GM23338 (cell line): ENCODE results near the gene TSPAN5. TPM values are rescaled to one million over a fixed set of nuclear protein-coding genes. Genes with fewer than 3 reads are reported as not detected.

Experiments used
- ATAC-seq: fragments of 200-7000 bp; cut with Tn5 transposase; 3 replicates; pipeline ENCODE4 v1.9.1; 2020
- DNase-seq: peaks from one replicate; pipeline ENCODE4 v3.0.0-alpha.2; 2015; ENCODE audit warnings: low spot score
- H2AFZ ChIP-seq: fragments of 200-600 bp; sonication (generic); 2 replicates; pipeline ENCODE4 v1.8.0; 2016; ENCODE audit warnings: antibody characterized with exemption, mild to moderate bottlenecking, moderate library complexity
- H3F3A ChIP-seq: fragments of 200-600 bp; sonication (generic); replicated peaks from 2 replicates; pipeline ENCODE4 v1.8.0; 2017; ENCODE audit warnings: antibody characterized with exemption, mixed run types, low read depth
- H3K27ac ChIP-seq: fragments of 200-600 bp; sonication (generic); 2 replicates; pipeline ENCODE4 v1.6.1; 2016; ENCODE audit warnings: low read depth
- H3K27me3 ChIP-seq: fragments of 200-600 bp; sonication (generic); 2 replicates; pipeline ENCODE4 v1.8.0; 2016; ENCODE audit warnings: mild to moderate bottlenecking, mixed run types, moderate library complexity; ENCODE audit not compliant: insufficient read depth
- H3K36me3 ChIP-seq: fragments of 200-600 bp; sonication (generic); 2 replicates; pipeline ENCODE4 v1.8.0; 2016; ENCODE audit warnings: mild to moderate bottlenecking; ENCODE audit not compliant: insufficient read depth
- H3K4me1 ChIP-seq: fragments of 200-600 bp; sonication (generic); 2 replicates; pipeline ENCODE4 v1.8.0; 2016; ENCODE audit warnings: mild to moderate bottlenecking, moderate library complexity; ENCODE audit not compliant: insufficient read depth
- H3K4me2 ChIP-seq: fragments of 200-600 bp; sonication (generic); 2 replicates; pipeline ENCODE4 v1.7.1; 2017; ENCODE audit warnings: mixed run types
- H3K4me3 ChIP-seq: fragments of 200-600 bp; sonication (generic); 2 replicates; pipeline ENCODE4 v1.6.1; 2016; ENCODE audit warnings: mixed run types
- H3K79me2 ChIP-seq: fragments of 200-600 bp; sonication (generic); replicated peaks from 2 replicates; pipeline ENCODE4 v1.8.0; 2017; ENCODE audit warnings: mild to moderate bottlenecking; ENCODE audit not compliant: insufficient read depth
- H3K9me2 ChIP-seq: fragments of 200-600 bp; sonication (generic); 2 replicates; pipeline ENCODE4 v1.8.0; 2017; ENCODE audit not compliant: insufficient read depth
- H4K20me1 ChIP-seq: fragments of 200-600 bp; sonication (generic); replicated peaks from 2 replicates; pipeline ENCODE4 v1.8.0; 2017; ENCODE audit warnings: mild to moderate bottlenecking; ENCODE audit not compliant: insufficient read depth
- H3K27ac Mint-ChIP-seq: 2 replicates; pipeline ENCODE4 v1.8.0; 2020; ENCODE audit warnings: inconsistent platforms, mild to moderate bottlenecking, moderate library complexity, mixed read lengths
- H3K27me3 Mint-ChIP-seq: 3 replicates; pipeline ENCODE4 v1.8.0; 2022; ENCODE audit warnings: low read depth, mild to moderate bottlenecking, moderate library complexity, mixed read lengths, inconsistent platforms; ENCODE audit not compliant: insufficient read depth, poor library complexity
- H3K36me3 Mint-ChIP-seq: 3 replicates; pipeline ENCODE4 v1.8.0; 2021; ENCODE audit warnings: low read depth, mild to moderate bottlenecking, inconsistent platforms, moderate library complexity, mixed read lengths
- H3K4me1 Mint-ChIP-seq: 3 replicates; pipeline ENCODE4 v1.8.0; 2020; ENCODE audit warnings: mild to moderate bottlenecking, inconsistent platforms, mixed read lengths
- H3K4me3 Mint-ChIP-seq: 3 replicates; pipeline ENCODE4 v1.8.0; 2021; ENCODE audit warnings: moderate library complexity, mild to moderate bottlenecking, inconsistent platforms, mixed read lengths
- H3K9me3 Mint-ChIP-seq: 3 replicates; pipeline ENCODE4 v1.8.0; 2020; ENCODE audit warnings: moderate library complexity, mild to moderate bottlenecking, inconsistent platforms, mixed read lengths
- CREB1 ChIP-seq: fragments of 250-450 bp; sonication (Bioruptor Pico); IDR thresholded peaks from 2 replicates; pipeline ENCODE4 v1.5.0; 2020; ENCODE audit warnings: low read depth, mild to moderate bottlenecking, moderate library complexity
- CTCF ChIP-seq, 2 experiments: fragments of 200-600 bp in 1 of 2; sonication (generic) in 1 of 2; conservative IDR thresholded peaks; 2 replicates each; pipeline versions ENCODE4 v1.5.1 to v1.6.1; 2016 to 2017; ENCODE audit warnings: antibody characterized with exemption in 2 of 2, low read depth in 2 of 2, mild to moderate bottlenecking in 2 of 2, moderate library complexity in 1 of 2
- EZH2 ChIP-seq: fragments of 200-600 bp; sonication (generic); IDR thresholded peaks from one replicate; pipeline ENCODE4 v1.8.0; 2017; ENCODE audit warnings: antibody characterized with exemption, mild to moderate bottlenecking, low read depth; ENCODE audit not compliant: unreplicated experiment
- JUNB ChIP-seq: IDR thresholded peaks from one replicate; pipeline ENCODE4 v1.6.1; 2016; ENCODE audit warnings: antibody characterized with exemption; ENCODE audit not compliant: unreplicated experiment
- ZNF331 ChIP-seq: fragments of 250-450 bp; sonication (Bioruptor Pico); IDR thresholded peaks from 2 replicates; pipeline ENCODE4 v1.5.0; 2020; ENCODE audit warnings: low read depth, mild to moderate bottlenecking, moderate library complexity
- polyA plus RNA-seq: library from polyadenylated mRNA; unstranded; fragments of >200 nt; fragmentation: Nextera tagmentation; extraction: Ambion mirVana; gene quantifications from 2 replicates; pipeline ENCODE4 v1.2.1, GENCODE V29; 2016
- total RNA-seq: library from RNA; depleted of rRNA; stranded (reverse); fragments of >200 nt; shearing (Covaris generic); gene quantifications from 2 replicates; pipeline ENCODE4 v1.2.3, GENCODE V29; 2014
- TF ChIP-seq, protein P1 (sequence below): fragments of 250-450 bp; sonication (Bioruptor Pico); IDR thresholded peaks from 2 replicates; pipeline ENCODE4 v1.5.0; 2020; ENCODE audit warnings: mild to moderate bottlenecking, moderate library complexity

TSPAN5 gene
- total and polyA plus RNA-seq, 2 experiments from 2014 or later = 18.6 to 21.5 TPM

DNA sequence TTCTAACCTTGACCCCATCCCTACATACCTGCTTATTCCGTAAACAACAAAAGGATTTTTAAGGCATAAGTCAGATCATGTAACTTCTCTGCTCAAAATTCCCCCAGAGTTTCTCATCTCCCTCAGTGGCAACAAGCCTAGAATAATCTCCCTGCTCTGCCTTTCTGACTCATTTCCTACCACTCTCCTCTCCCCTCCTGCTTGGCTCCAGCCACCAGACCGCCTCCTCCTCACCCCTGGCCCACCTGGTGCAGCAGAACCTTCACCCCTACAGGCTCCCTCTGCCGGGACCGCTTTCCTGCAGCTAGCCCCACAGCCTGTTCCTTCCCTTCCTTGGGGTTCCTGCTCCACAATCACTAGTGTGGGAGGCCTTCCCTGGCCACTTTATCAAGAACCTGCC, 32.1 kb downstream of the TSPAN5 start:
- Histone ChIP-seq H3K79me2 (peaks cover 75% of the 10 kb centered on the region), H4K20me1 (no peaks in the 10 kb centered on the region), H3K4me1 (peaks cover 34% of the 10 kb centered on the region), H3K27ac (no peak overlapping the region), H2AFZ (no peak overlapping the region), H3K4me3 (no peak overlapping the region), H3K36me3 (no peaks in the 10 kb centered on the region), H3K4me2 (no peak overlapping the region), H3K27me3 (no peaks in the 10 kb centered on the region), H3K9me2 (no peaks in the 10 kb centered on the region), H3F3A (no peaks in the 10 kb centered on the region)
- Mint-ChIP-seq H3K36me3 (no peaks in the 10 kb centered on the region), H3K4me3 (no peak overlapping the region; the same call in 2 of the 3 replicates), H3K27me3 (peaks cover 2% of the 10 kb centered on the region), H3K4me1 (peaks cover 51% of the 10 kb centered on the region), H3K27ac (no peak overlapping the region), H3K9me3 (no peaks in the 10 kb centered on the region)
- TF ChIP-seq, protein P1, sequence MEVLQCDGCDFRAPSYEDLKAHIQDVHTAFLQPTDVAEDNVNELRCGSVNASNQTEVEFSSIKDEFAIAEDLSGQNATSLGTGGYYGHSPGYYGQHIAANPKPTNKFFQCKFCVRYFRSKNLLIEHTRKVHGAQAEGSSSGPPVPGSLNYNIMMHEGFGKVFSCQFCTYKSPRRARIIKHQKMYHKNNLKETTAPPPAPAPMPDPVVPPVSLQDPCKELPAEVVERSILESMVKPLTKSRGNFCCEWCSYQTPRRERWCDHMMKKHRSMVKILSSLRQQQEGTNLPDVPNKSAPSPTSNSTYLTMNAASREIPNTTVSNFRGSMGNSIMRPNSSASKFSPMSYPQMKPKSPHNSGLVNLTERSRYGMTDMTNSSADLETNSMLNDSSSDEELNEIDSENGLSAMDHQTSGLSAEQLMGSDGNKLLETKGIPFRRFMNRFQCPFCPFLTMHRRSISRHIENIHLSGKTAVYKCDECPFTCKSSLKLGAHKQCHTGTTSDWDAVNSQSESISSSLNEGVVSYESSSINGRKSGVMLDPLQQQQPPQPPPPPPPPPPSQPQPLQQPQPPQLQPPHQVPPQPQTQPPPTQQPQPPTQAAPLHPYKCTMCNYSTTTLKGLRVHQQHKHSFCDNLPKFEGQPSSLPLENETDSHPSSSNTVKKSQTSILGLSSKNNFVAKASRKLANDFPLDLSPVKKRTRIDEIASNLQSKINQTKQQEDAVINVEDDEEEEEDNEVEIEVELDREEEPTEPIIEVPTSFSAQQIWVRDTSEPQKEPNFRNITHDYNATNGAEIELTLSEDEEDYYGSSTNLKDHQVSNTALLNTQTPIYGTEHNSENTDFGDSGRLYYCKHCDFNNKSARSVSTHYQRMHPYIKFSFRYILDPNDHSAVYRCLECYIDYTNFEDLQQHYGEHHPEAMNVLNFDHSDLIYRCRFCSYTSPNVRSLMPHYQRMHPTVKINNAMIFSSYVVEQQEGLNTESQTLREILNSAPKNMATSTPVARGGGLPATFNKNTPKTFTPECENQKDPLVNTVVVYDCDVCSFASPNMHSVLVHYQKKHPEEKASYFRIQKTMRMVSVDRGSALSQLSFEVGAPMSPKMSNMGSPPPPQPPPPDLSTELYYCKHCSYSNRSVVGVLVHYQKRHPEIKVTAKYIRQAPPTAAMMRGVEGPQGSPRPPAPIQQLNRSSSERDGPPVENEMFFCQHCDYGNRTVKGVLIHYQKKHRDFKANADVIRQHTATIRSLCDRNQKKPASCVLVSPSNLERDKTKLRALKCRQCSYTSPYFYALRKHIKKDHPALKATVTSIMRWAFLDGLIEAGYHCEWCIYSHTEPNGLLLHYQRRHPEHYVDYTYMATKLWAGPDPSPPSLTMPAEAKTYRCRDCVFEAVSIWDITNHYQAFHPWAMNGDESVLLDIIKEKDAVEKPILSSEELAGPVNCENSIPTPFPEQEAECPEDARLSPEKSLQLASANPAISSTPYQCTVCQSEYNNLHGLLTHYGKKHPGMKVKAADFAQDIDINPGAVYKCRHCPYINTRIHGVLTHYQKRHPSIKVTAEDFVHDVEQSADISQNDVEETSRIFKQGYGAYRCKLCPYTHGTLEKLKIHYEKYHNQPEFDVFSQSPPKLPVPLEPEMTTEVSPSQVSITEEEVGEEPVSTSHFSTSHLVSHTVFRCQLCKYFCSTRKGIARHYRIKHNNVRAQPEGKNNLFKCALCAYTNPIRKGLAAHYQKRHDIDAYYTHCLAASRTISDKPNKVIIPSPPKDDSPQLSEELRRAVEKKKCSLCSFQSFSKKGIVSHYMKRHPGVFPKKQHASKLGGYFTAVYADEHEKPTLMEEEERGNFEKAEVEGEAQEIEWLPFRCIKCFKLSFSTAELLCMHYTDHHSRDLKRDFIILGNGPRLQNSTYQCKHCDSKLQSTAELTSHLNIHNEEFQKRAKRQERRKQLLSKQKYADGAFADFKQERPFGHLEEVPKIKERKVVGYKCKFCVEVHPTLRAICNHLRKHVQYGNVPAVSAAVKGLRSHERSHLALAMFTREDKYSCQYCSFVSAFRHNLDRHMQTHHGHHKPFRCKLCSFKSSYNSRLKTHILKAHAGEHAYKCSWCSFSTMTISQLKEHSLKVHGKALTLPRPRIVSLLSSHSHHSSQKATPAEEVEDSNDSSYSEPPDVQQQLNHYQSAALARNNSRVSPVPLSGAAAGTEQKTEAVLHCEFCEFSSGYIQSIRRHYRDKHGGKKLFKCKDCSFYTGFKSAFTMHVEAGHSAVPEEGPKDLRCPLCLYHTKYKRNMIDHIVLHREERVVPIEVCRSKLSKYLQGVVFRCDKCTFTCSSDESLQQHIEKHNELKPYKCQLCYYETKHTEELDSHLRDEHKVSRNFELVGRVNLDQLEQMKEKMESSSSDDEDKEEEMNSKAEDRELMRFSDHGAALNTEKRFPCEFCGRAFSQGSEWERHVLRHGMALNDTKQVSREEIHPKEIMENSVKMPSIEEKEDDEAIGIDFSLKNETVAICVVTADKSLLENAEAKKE (CRISPR knock-in tag) = no peak
- TF ChIP-seq JUNB (no peak), CTCF (conservative IDR thresholded peaks at IDR 0.05; ENCODE audit: low read depth in 2 of 2) (no peak; a peak in 1 of 4 replicates), CREB1 (CRISPR knock-in tag) (no peak), ZNF331 (no peak), EZH2 (no peak)
- DNase-seq (no peak), ATAC-seq (peak; percentile 91)
